Activated CD8-positive, alpha-beta T cell treated with anti-CD3 and anti-CD28 coated beads for 36 hours (primary cell): ENCODE results near the gene PTK7. TPM values are rescaled to one million over a fixed set of nuclear protein-coding genes. Genes with fewer than 3 reads are reported as not detected.
"Not testable (repeated sequence)": the region's sequence is repeated elsewhere in the genome, so short reads cannot be mapped to it uniquely, and the experiment has no call there.

Experiments
- ATAC-seq: fragments of 200-7000 bp; cut with Tn5 transposase; one replicate; pipeline ENCODE4 v1.10.0; 2021; ENCODE audit warnings: mild to moderate bottlenecking, moderate library complexity
- CTCF ChIA-PET: fragments of 350-600 bp; sonication (Branson Sonifier 250); formaldehyde crosslinking; loops from one replicate; lab custom pipeline; 2021; ENCODE audit warnings: antibody characterized with exemption; lab: Charles Lee
- POLR2A ChIA-PET: fragments of 350-600 bp; sonication (Branson Sonifier 250); formaldehyde crosslinking; loops from one replicate; lab custom pipeline; 2021; ENCODE audit warnings: antibody characterized with exemption; lab: Charles Lee
- DNase-seq: peaks from one replicate; pipeline ENCODE4 v3.0.0-alpha.2; 2020
- H3K27ac Mint-ChIP-seq: one replicate; pipeline ENCODE4 v1.8.0; 2021; ENCODE audit warnings: mild to moderate bottlenecking, mixed read lengths
- H3K27me3 Mint-ChIP-seq: one replicate; pipeline ENCODE4 v1.8.0; 2021; ENCODE audit warnings: mixed read lengths
- H3K36me3 Mint-ChIP-seq: one replicate; pipeline ENCODE4 v1.8.0; 2021; ENCODE audit warnings: low read depth, mixed read lengths
- H3K4me1 Mint-ChIP-seq: one replicate; pipeline ENCODE4 v1.8.0; 2021; ENCODE audit warnings: low read depth, mixed read lengths
- H3K4me3 Mint-ChIP-seq: one replicate; pipeline ENCODE4 v1.8.0; 2021; ENCODE audit warnings: mild to moderate bottlenecking, moderate library complexity, mixed read lengths
- H3K9me3 Mint-ChIP-seq: one replicate; pipeline ENCODE4 v1.8.0; 2021; ENCODE audit warnings: mixed read lengths
- intact Hi-C: fragments of 100-400 bp; cut with micrococcal nuclease; formaldehyde crosslinking; loops from one replicate; pipeline ENCODE4 v1.10.0; 2022
- total RNA-seq, 2 experiments: library from RNA; stranded (reverse); gene quantifications; one replicate each; pipeline ENCODE4 v1.2.3, GENCODE V29; 2021
- TF ChIP-seq, protein P1 (sequence below): fragments of 200-600 bp; IDR thresholded peaks from one replicate; pipeline ENCODE4 v1.8.0; 2022; ENCODE audit warnings: antibody characterized with exemption, mild to moderate bottlenecking

The PTK7 gene
- total RNA-seq, 2 experiments from 2014 or later = 3.8 to 4.1 TPM

DNA sequence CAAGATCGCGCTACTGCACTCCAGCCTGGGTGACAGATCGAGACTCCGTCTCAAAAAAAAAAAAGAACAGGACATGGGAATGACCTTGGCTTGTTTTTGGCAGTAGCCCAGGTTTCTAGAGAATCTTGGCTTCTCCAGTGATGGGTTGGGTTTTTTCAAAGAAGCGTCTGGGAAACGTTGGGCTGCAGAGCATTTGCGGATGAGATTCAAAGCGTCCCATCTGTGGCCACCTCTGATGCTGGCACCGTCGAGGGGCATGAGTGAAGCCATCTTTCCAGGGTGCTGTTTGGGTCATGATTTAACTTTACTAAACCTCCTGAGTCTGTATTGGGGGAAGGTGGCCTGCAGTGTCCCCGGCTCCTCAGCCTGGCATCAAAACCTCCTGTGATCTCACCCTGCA lies 51.8 kb downstream of the PTK7 start:
- Mint-ChIP-seq H3K27me3 (no peaks in the 10 kb centered on the region), H3K4me3 (no peak overlapping the region), H3K9me3 (no peaks in the 10 kb centered on the region), H3K4me1 (no peaks in the 10 kb centered on the region), H3K36me3 (no peaks in the 10 kb centered on the region), H3K27ac (no peak overlapping the region)
- intact Hi-C loops = no loop called here
- TF ChIP-seq, protein P1, sequence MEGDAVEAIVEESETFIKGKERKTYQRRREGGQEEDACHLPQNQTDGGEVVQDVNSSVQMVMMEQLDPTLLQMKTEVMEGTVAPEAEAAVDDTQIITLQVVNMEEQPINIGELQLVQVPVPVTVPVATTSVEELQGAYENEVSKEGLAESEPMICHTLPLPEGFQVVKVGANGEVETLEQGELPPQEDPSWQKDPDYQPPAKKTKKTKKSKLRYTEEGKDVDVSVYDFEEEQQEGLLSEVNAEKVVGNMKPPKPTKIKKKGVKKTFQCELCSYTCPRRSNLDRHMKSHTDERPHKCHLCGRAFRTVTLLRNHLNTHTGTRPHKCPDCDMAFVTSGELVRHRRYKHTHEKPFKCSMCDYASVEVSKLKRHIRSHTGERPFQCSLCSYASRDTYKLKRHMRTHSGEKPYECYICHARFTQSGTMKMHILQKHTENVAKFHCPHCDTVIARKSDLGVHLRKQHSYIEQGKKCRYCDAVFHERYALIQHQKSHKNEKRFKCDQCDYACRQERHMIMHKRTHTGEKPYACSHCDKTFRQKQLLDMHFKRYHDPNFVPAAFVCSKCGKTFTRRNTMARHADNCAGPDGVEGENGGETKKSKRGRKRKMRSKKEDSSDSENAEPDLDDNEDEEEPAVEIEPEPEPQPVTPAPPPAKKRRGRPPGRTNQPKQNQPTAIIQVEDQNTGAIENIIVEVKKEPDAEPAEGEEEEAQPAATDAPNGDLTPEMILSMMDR = no peak
- ChIA-PET POLR2A (no interaction called here), CTCF (no interaction called here)
- ATAC-seq (no peak), DNase-seq (no peak)

DNA sequence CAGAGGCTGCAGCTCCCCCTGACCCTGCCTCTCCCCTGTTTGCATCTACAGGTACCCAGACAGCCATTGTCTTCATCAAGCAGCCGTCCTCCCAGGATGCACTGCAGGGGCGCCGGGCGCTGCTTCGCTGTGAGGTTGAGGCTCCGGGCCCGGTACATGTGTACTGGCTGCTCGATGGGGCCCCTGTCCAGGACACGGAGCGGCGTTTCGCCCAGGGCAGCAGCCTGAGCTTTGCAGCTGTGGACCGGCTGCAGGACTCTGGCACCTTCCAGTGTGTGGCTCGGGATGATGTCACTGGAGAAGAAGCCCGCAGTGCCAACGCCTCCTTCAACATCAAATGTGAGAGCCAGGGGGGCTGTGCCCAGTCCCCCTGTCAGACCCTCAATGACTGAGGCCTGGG lies 52.8 kb downstream of the PTK7 start:
- ATAC-seq (no peak), DNase-seq (no peak)
- H3K27me3 Mint-ChIP-seq = no peaks in the 10 kb centered on the region
- H3K4me3 Mint-ChIP-seq = no peak overlapping the region
- POLR2A ChIA-PET = no interaction called here
- no peak overlapping the region for H3K27ac Mint-ChIP-seq
- no peaks in the 10 kb centered on the region for H3K4me1 Mint-ChIP-seq
- intact Hi-C loops = no loop called here
- TF ChIP-seq, protein P1 = no peak
- CTCF ChIA-PET = interaction anchor here (1.0 kb wide), 1 partner anchor 15 kb away, joined by 4 read pairs; no protein-coding TSS in a partner anchor
- H3K9me3 Mint-ChIP-seq = no peaks in the 10 kb centered on the region
- no peaks in the 10 kb centered on the region for H3K36me3 Mint-ChIP-seq

DNA sequence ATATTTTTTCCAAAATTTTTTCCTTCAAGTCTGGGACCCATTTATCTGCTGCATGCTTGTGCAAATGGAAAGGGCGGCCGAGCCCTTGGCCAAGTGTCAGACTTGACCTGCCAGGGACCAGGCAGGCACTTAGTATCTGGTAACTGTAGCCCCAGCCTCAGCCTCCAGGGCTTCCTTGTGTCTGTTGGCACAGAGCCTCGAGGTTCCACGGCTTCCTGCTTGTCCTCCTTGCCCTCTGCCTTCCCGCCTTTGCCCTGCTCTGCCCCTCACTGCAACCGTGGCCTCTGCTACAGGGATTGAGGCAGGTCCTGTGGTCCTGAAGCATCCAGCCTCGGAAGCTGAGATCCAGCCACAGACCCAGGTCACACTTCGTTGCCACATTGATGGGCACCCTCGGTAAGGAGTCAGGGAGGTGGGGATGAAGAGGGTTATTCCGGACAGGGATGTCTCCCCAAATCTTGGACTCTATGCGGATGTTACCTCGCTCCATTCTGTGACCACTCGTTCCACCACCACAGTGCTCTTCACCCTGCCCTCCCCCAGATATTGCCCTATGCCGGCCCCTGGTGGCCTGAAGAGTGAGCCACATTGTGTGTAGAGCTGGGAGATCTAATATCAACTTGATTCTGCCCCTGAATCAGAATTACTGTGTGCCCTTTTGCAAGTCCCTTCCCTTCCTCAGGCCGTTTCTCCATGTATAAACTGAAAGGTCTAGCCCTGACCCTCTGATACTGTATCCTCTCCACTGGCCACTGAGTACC lies 53.5 kb downstream of the PTK7 start:
- no peaks in the 10 kb centered on the region for H3K4me1 Mint-ChIP-seq
- DNase-seq (peak; percentile 27), ATAC-seq (peak; percentile 65)
- no peak overlapping the region for H3K27ac Mint-ChIP-seq
- ChIA-PET CTCF (interaction anchor here (1.0 kb wide), 1 partner anchor 14 kb away, joined by 4 read pairs; no protein-coding TSS in a partner anchor), POLR2A (no interaction called here)
- TF ChIP-seq, protein P1 = no peak
- no peaks in the 10 kb centered on the region for H3K9me3 Mint-ChIP-seq
- intact Hi-C loops = no loop called here
- H3K4me3 Mint-ChIP-seq = no peak overlapping the region
- no peaks in the 10 kb centered on the region for H3K27me3 Mint-ChIP-seq
- H3K36me3 Mint-ChIP-seq = no peaks in the 10 kb centered on the region

DNA sequence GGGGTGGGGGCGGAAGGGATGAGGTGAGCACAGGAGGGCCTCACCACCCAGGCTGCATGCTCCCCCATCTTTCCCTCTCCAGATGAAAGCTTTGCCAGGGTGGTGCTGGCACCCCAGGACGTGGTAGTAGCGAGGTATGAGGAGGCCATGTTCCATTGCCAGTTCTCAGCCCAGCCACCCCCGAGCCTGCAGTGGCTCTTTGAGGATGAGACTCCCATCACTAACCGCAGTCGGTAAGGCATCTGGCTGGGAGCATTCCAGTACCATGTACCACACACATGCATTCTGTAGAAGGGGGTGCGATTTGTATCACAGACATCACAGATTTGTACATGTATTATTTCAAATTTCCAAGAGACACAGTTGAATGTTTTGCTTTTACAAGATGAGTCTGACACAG lies 54.3 kb downstream of the PTK7 start:
- Mint-ChIP-seq H3K27ac (no peak overlapping the region), H3K4me1 (no peaks in the 10 kb centered on the region), H3K27me3 (no peaks in the 10 kb centered on the region), H3K4me3 (no peak overlapping the region), H3K9me3 (no peaks in the 10 kb centered on the region), H3K36me3 (no peaks in the 10 kb centered on the region)
- ATAC-seq (no peak), DNase-seq (no peak)
- POLR2A ChIA-PET = no interaction called here
- TF ChIP-seq, protein P1 = no peak
- intact Hi-C loops = no loop called here
- CTCF ChIA-PET = no interaction called here

DNA sequence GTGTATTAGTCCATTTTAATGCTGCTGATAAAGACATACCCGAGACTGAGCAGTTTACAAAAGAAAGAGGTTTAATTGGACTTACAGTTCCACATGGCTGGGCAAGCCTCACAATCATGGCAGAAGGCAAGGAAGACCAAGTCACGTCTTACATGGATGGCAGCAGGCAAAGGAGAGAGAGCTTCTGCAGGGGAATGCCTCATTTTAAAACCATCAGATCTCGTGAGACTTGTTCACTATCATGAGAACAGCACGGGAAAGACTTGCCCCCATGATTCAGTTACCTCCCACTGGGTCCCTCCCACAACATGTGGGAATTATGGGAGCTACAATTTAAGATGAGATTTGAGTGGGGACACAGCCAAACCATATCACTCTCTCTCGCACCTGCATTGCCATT lies 55.3 kb downstream of the PTK7 start:
- H3K4me1 Mint-ChIP-seq, H3K27ac Mint-ChIP-seq, H3K36me3 Mint-ChIP-seq, H3K27me3 Mint-ChIP-seq, H3K9me3 Mint-ChIP-seq, H3K4me3 Mint-ChIP-seq, intact Hi-C loops, ATAC-seq, POLR2A ChIA-PET, DNase-seq, CTCF ChIA-PET: not testable (repeated sequence)
